HepG2 (cell line): ENCODE data around the gene AFTPH. TPM values are rescaled to one million over a fixed set of nuclear protein-coding genes. Genes with fewer than 3 reads are reported as not detected.

Experiments
- ARNT ChIP-seq: fragments of 450-650 bp; IDR thresholded peaks from 2 replicates; pipeline ENCODE4 v1.6.1; 2017
- ASH2L ChIP-seq: fragments of 300-600, 200-600 bp; sonication (generic); IDR thresholded peaks from 2 replicates; pipeline ENCODE4 v1.7.0; 2017; ENCODE audit warnings: low read depth, mild to moderate bottlenecking, moderate library complexity, mixed read lengths, low read length; ENCODE audit not compliant: insufficient read length
- EEA1 ChIP-seq: sonication (generic); formaldehyde crosslinking; IDR thresholded peaks from 2 replicates; pipeline ENCODE4 v1.5.1; 2020; ENCODE audit warnings: mild to moderate bottlenecking, missing genetic modification reagents, borderline replicate concordance
- FOXP1 ChIP-seq, 2 experiments: fragments of 450-650 bp in 1 of 2; IDR thresholded peaks; 2 replicates each; pipeline ENCODE4 v1.6.1; 2017 to 2018; ENCODE audit warnings: antibody characterized with exemption in 1 of 2
- GLMP ChIP-seq: sonication (generic); formaldehyde crosslinking; IDR thresholded peaks from 2 replicates; pipeline ENCODE4 v1.9.0; 2021; ENCODE audit warnings: missing genetic modification reagents, mild to moderate bottlenecking, borderline replicate concordance
- HIVEP1 ChIP-seq: sonication (generic); formaldehyde crosslinking; IDR thresholded peaks from 2 replicates; pipeline ENCODE4 v1.4.0; 2020; ENCODE audit warnings: mild to moderate bottlenecking, missing genetic modification reagents
- MEIS2 ChIP-seq: sonication (generic); formaldehyde crosslinking; IDR thresholded peaks from 2 replicates; pipeline ENCODE4 v1.9.0; 2021; ENCODE audit warnings: mild to moderate bottlenecking, missing genetic modification reagents
- MYC ChIP-seq: sonication (generic); formaldehyde crosslinking; IDR thresholded peaks from 2 replicates; pipeline ENCODE4 v1.9.0; 2021; ENCODE audit warnings: missing genetic modification reagents, borderline replicate concordance
- NFYB ChIP-seq: sonication (generic); formaldehyde crosslinking; IDR thresholded peaks from 2 replicates; pipeline ENCODE4 v1.4.0; 2020; ENCODE audit warnings: missing genetic modification reagents
- POGK ChIP-seq: sonication (generic); formaldehyde crosslinking; conservative IDR thresholded peaks from 2 replicates; pipeline ENCODE4 v1.8.0; 2022; ENCODE audit warnings: mild to moderate bottlenecking, moderate library complexity, missing genetic modification reagents
- RARA ChIP-seq: IDR thresholded peaks from 2 replicates; pipeline ENCODE4 v1.6.1; 2016; ENCODE audit warnings: missing genetic modification reagents, missing compliant biosample characterization
- SIN3B ChIP-seq: fragments of 150-350 bp; IDR thresholded peaks from 2 replicates; pipeline ENCODE4 v1.6.1; 2014; ENCODE audit warnings: low read length
- TIGD3 ChIP-seq: sonication (generic); formaldehyde crosslinking; IDR thresholded peaks from 2 replicates; pipeline ENCODE4 v1.5.1; 2020; ENCODE audit warnings: mild to moderate bottlenecking, missing genetic modification reagents, borderline replicate concordance
- ZEB1 ChIP-seq: IDR thresholded peaks from 2 replicates; pipeline ENCODE4 v1.6.1; 2012; ENCODE audit warnings: mild to moderate bottlenecking, low read depth, inconsistent platforms; ENCODE audit not compliant: insufficient replicate concordance
- ZFYVE20 ChIP-seq: sonication (generic); formaldehyde crosslinking; IDR thresholded peaks from 2 replicates; pipeline ENCODE4 v1.8.0; 2023; ENCODE audit warnings: low read depth, mild to moderate bottlenecking, moderate library complexity, missing genetic modification reagents, borderline replicate concordance
- ZNF12 ChIP-seq: sonication (generic); formaldehyde crosslinking; IDR thresholded peaks from 2 replicates; pipeline ENCODE4 v1.5.0; 2020; ENCODE audit warnings: missing genetic modification reagents
- ZNF224 ChIP-seq: sonication (generic); formaldehyde crosslinking; IDR thresholded peaks from 2 replicates; pipeline ENCODE4 v1.5.0; 2020; ENCODE audit warnings: mild to moderate bottlenecking, missing genetic modification reagents
- ZNF275 ChIP-seq: sonication (generic); formaldehyde crosslinking; IDR thresholded peaks from 2 replicates; pipeline ENCODE4 v1.8.0; 2022; ENCODE audit warnings: missing genetic modification reagents, mild to moderate bottlenecking, inconsistent platforms, borderline replicate concordance
- ZNF441 ChIP-seq: sonication (generic); formaldehyde crosslinking; IDR thresholded peaks from 2 replicates; pipeline ENCODE4 v1.7.0; 2021; ENCODE audit warnings: missing genetic modification reagents, borderline replicate concordance
- ZNF562 ChIP-seq: sonication (generic); formaldehyde crosslinking; IDR thresholded peaks from 2 replicates; pipeline ENCODE4 v1.8.0; 2022; ENCODE audit warnings: missing genetic modification reagents, borderline replicate concordance
- polyA plus RNA-seq, 8 experiments: library from polyadenylated mRNA; depleted of rRNA in 3 of 8; stranded (reverse) in 7 of 8; unstranded in 1 of 8; fragments of >200 nt; fragmentation: Illumina TruSeq in 4 of 8; extraction: Trizol in 4 of 8; gene quantifications; 2 replicates each; pipeline versions ENCODE4 v1.2.1 to v1.2.3, GENCODE V29; 2011 to 2016; ENCODE audit warnings: low read depth in 4 of 8, missing spikeins in 1 of 8, mixed read lengths in 1 of 8; ENCODE audit not compliant: insufficient read depth in 1 of 8
- total RNA-seq, 5 experiments: library from RNA; depleted of rRNA; stranded (reverse); fragments of >200 nt; fragmentation: Illumina TruSeq; extraction: Trizol; gene quantifications; 2 replicates each; pipeline ENCODE4 v1.2.3, GENCODE V29; 2016; ENCODE audit warnings: low read depth in 1 of 5

The AFTPH gene
- total and polyA plus RNA-seq, 2 of the 13 experiments (the other 11 are each of a cell fraction or from before 2014, with no cell fraction given) = 27.5 to 36.8 TPM

- TF ChIP-seq MEIS2 (CRISPR knock-in tag) (no peak), ZFYVE20 (CRISPR knock-in tag) (no peak), NFYB (CRISPR knock-in tag) (peak; percentile 85), ZNF441 (CRISPR knock-in tag) (no peak), ZNF562 (CRISPR knock-in tag) (no peak), ASH2L (peak; percentile 50), FOXP1 (IDR thresholded peaks at IDR 0.05) (no peak), FOXP1 (CRISPR knock-in tag; IDR thresholded peaks at IDR 0.05) (peak; percentile 23; the same call in 1 of the 2 replicates), ZNF275 (no peak), TIGD3 (no peak), ZNF12 (CRISPR knock-in tag) (0 out of 2 replicates have a peak, but pooled peaks have one; percentile 26), SIN3B (no peak), RARA (CRISPR knock-in tag) (peak; percentile 62), ZNF224 (CRISPR knock-in tag) (no peak), MYC (peak; percentile 75; the same call in 1 of the 2 replicates), POGK (CRISPR knock-in tag) (0 out of 2 replicates have a peak, but pooled peaks have one; percentile 22), ARNT (no peak), ZEB1 (no peak), EEA1 (CRISPR knock-in tag) (no peak), GLMP (no peak), HIVEP1 (peak; percentile 91; the same call in 1 of the 2 replicates)
Measured at GRCh38 chr2:64606479-64607363, 82.6 kb downstream of the AFTPH start (continued).
